Measurements from ENCODE around the gene STEAP3.

DNA sequence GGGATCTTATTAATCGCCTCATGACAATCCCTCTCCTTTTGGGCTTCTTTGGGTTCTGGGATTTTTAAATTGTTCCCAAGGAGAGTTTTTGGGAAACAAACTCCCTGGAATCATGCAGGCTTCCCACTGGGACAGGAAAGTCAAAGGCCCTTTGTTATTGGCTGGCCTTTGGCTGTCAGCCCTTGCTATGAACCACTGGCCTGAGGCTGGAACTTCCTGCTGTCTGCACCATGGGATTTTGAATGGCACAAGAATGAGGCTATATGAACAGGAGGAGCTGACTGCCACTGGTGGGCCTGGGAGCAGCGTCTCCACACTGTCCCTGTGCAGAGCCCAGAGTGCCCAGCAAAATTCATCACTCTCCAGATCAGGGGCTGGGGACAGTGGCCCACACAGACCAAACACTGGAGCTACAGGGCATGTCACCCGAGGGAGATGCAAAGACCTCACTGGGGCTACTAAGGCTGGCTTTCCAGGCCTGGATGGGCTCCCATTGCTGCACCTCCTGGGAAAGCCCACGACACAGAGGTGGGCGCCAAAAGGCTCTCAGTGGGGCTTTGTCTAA is 35.7 kb downstream of the STEAP3 start:
- no peak for TF ChIP-seq POLR2A (IDR thresholded peaks at IDR 0.05)
- TF ChIP-seq, protein P1, sequence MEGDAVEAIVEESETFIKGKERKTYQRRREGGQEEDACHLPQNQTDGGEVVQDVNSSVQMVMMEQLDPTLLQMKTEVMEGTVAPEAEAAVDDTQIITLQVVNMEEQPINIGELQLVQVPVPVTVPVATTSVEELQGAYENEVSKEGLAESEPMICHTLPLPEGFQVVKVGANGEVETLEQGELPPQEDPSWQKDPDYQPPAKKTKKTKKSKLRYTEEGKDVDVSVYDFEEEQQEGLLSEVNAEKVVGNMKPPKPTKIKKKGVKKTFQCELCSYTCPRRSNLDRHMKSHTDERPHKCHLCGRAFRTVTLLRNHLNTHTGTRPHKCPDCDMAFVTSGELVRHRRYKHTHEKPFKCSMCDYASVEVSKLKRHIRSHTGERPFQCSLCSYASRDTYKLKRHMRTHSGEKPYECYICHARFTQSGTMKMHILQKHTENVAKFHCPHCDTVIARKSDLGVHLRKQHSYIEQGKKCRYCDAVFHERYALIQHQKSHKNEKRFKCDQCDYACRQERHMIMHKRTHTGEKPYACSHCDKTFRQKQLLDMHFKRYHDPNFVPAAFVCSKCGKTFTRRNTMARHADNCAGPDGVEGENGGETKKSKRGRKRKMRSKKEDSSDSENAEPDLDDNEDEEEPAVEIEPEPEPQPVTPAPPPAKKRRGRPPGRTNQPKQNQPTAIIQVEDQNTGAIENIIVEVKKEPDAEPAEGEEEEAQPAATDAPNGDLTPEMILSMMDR (IDR thresholded peaks at IDR 0.05), result no peak

Measured in body of pancreas (tissue), 4 donors.